IMR-90 (cell line): ENCODE data around the gene PNPLA1. TPM values are rescaled to one million over a fixed set of nuclear protein-coding genes. Genes with fewer than 3 reads are reported as not detected.

Experiments used
- ATAC-seq: fragments of 200-7000 bp; cut with Tn5 transposase; 2 replicates; pipeline ENCODE4 v1.9.1; 2020; ENCODE audit warnings: low read depth, mild to moderate bottlenecking, moderate library complexity
- BruUV-seq: library from RNA; stranded (reverse); fragments of 400-500 nt; replicated peaks from 2 replicates; lab custom pipeline; 2021; lab: Mats Ljungman, UMichigan
- CTCF ChIA-PET: fragments of 300-600 bp; formaldehyde crosslinking; extraction: SDS; loops from one replicate; lab custom pipeline; 2021; ENCODE audit warnings: antibody characterized with exemption; lab: Yijun Ruan, JAX
- POLR2A ChIA-PET: fragments of 300-600 bp; sonication (Branson Sonifier 250); formaldehyde crosslinking; loops from one replicate; lab custom pipeline; 2022; ENCODE audit warnings: antibody characterized with exemption; ENCODE audit not compliant: unreplicated experiment; lab: Charles Lee
- DNase-seq: peaks from one replicate; pipeline ENCODE4 v3.0.0; 2013
- H2AFZ ChIP-seq: replicated peaks from 2 replicates; pipeline ENCODE3; 2013; ENCODE audit warnings: low read length, mild to moderate bottlenecking; ENCODE audit not compliant: poor library complexity
- H2AK5ac ChIP-seq: 2 replicates; pipeline ENCODE4 v1.6.1; 2013; ENCODE audit warnings: low read depth, low read length, inconsistent platforms
- H2AK9ac ChIP-seq: replicated peaks from 2 replicates; pipeline ENCODE3; 2013; ENCODE audit warnings: mild to moderate bottlenecking, low read depth, low read length, moderate library complexity; ENCODE audit not compliant: poor library complexity
- H2BK120ac ChIP-seq: 2 replicates; pipeline ENCODE4 v1.6.1; 2013; ENCODE audit warnings: low read depth, low read length, inconsistent platforms
- H2BK15ac ChIP-seq: 3 replicates; pipeline ENCODE4 v1.6.1; 2013; ENCODE audit warnings: low read depth, low read length, inconsistent platforms
- H2BK20ac ChIP-seq: 2 replicates; pipeline ENCODE4 v1.6.1; 2013; ENCODE audit warnings: low read depth, mild to moderate bottlenecking, inconsistent platforms, low read length, moderate library complexity
- H2BK5ac ChIP-seq: 2 replicates; pipeline ENCODE4 v1.6.1; 2013; ENCODE audit warnings: mild to moderate bottlenecking, low read depth, low read length, inconsistent platforms; ENCODE audit not compliant: poor library complexity, severe bottlenecking
- H3K14ac ChIP-seq: replicated peaks from 2 replicates; pipeline ENCODE4 v1.6.1; 2013; ENCODE audit warnings: low read depth, low read length, inconsistent platforms
- H3K18ac ChIP-seq: 2 replicates; pipeline ENCODE4 v1.6.1; 2013; ENCODE audit warnings: low read depth, low read length, control low read depth
- H3K23ac ChIP-seq: 2 replicates; pipeline ENCODE4 v1.6.1; 2013; ENCODE audit warnings: low read depth, low read length, inconsistent platforms
- H3K27ac ChIP-seq: 2 replicates; pipeline ENCODE4 v1.5.1; 2013; ENCODE audit warnings: mild to moderate bottlenecking, control low read depth, low read length; ENCODE audit not compliant: insufficient read depth
- H3K27me3 ChIP-seq: 2 replicates; pipeline ENCODE4 v1.6.1; 2013; ENCODE audit warnings: low read length; ENCODE audit not compliant: control insufficient read depth, insufficient read depth
- H3K36me3 ChIP-seq: 2 replicates; pipeline ENCODE4 v1.6.1; 2013; ENCODE audit warnings: low read length, mixed read lengths; ENCODE audit not compliant: control insufficient read depth, insufficient read depth
- H3K4ac ChIP-seq: 2 replicates; pipeline ENCODE4 v1.6.1; 2013; ENCODE audit warnings: low read depth, low read length, inconsistent platforms
- H3K4me1 ChIP-seq: 2 replicates; pipeline ENCODE4 v1.6.1; 2013; ENCODE audit warnings: low read length, mixed read lengths; ENCODE audit not compliant: control insufficient read depth, insufficient read depth
- H3K4me2 ChIP-seq: 2 replicates; pipeline ENCODE4 v1.6.1; 2013; ENCODE audit warnings: low read depth, mild to moderate bottlenecking, control low read depth, low read length, moderate library complexity
- H3K4me3 ChIP-seq: 2 replicates; pipeline ENCODE4 v1.5.1; 2013; ENCODE audit warnings: low read depth, mild to moderate bottlenecking, control low read depth, low read length, moderate library complexity; ENCODE audit not compliant: insufficient read depth
- H3K56ac ChIP-seq: 2 replicates; pipeline ENCODE4 v1.6.1; 2013; ENCODE audit warnings: low read length, inconsistent platforms; ENCODE audit not compliant: insufficient read depth; ENCODE audit errors: extremely low read depth
- H3K79me1 ChIP-seq, 2 experiments: 2 replicates each; pipeline ENCODE4 v1.6.1; 2013; ENCODE audit warnings: low read length in 2 of 2, inconsistent platforms in 1 of 2, low read depth in 1 of 2
- H3K9ac ChIP-seq: 2 replicates; pipeline ENCODE4 v1.6.1; 2013; ENCODE audit warnings: low read depth, low read length, control low read depth
- H3K9me1 ChIP-seq: 2 replicates; pipeline ENCODE4 v1.6.1; 2013; ENCODE audit warnings: low read length, inconsistent platforms; ENCODE audit not compliant: insufficient read depth
- H3K9me3 ChIP-seq: 2 replicates; pipeline ENCODE4 v1.6.1; 2013; ENCODE audit warnings: low read length; ENCODE audit not compliant: control insufficient read depth, insufficient read depth
- H4K20me1 ChIP-seq: 2 replicates; pipeline ENCODE4 v1.6.1; 2013; ENCODE audit warnings: low read length, inconsistent platforms; ENCODE audit not compliant: insufficient read depth
- H4K5ac ChIP-seq: 2 replicates; pipeline ENCODE4 v1.6.1; 2013; ENCODE audit warnings: mild to moderate bottlenecking, low read depth, low read length, control low read depth
- H4K8ac ChIP-seq, 2 experiments: 2 replicates each; pipeline ENCODE4 v1.6.1; 2013; ENCODE audit warnings: low read depth in 2 of 2, low read length in 2 of 2, control low read depth in 1 of 2, inconsistent platforms in 1 of 2
- H4K91ac ChIP-seq: 2 replicates; pipeline ENCODE4 v1.6.1; 2013; ENCODE audit warnings: low read depth, low read length, inconsistent platforms; ENCODE audit not compliant: insufficient read depth
- CEBPB ChIP-seq: IDR thresholded peaks from 2 replicates; pipeline ENCODE4 v1.6.1; 2012; ENCODE audit warnings: low read depth, low read length, improper control_type of control experiment
- MAZ ChIP-seq: IDR thresholded peaks from 2 replicates; pipeline ENCODE4 v1.6.1; 2012; ENCODE audit warnings: low read depth, mild to moderate bottlenecking, low read length, improper control_type of control experiment, moderate library complexity, borderline replicate concordance
- MXI1 ChIP-seq: IDR thresholded peaks from 2 replicates; pipeline ENCODE4 v1.6.1; 2012; ENCODE audit warnings: low read depth, mild to moderate bottlenecking, low read length, moderate library complexity, borderline replicate concordance
- WGBS, 2 experiments: methylation state at CpG; one replicate each; pipeline versions ENCODE4 v1.1.5 to v1.1.7; 2013; ENCODE audit warnings: missing lambda C conversion rate in 2 of 2; ENCODE audit not compliant: insufficient read length in 1 of 2; ENCODE audit errors: extremely low coverage in 2 of 2; 5-methylcytosine and 5-hydroxymethylcytosine counted together
- dilution Hi-C: fragments of 300-500 bp; cut with HindIII; formaldehyde crosslinking; loops from one replicate; pipeline ENCODE4 v1.14.3; 2018; ENCODE audit warnings: low sequenced_read_pairs; ENCODE audit not compliant: unreplicated experiment
- in situ Hi-C: fragments of 300-500 bp; cut with MboI; formaldehyde crosslinking; loops from 3 replicates; pipeline ENCODE4 v1.14.3; 2019; ENCODE audit warnings: low sequenced_read_pairs, inconsistent platforms, mixed read lengths
- intact Hi-C: fragments of 100-400 bp; cut with micrococcal nuclease; formaldehyde crosslinking; loops from 2 replicates; pipeline ENCODE4 v1.10.0; 2022
- polyA plus RNA-seq, 3 experiments: library from polyadenylated mRNA; depleted of rRNA; stranded (reverse); fragments of >200 nt; gene quantifications; 2 replicates each; pipeline ENCODE4 v1.2.3, GENCODE V29; 2012; ENCODE audit warnings: low replicate concordance in 1 of 3
- total RNA-seq: library from RNA; depleted of rRNA; stranded (reverse); fragments of >200 nt; gene quantifications from 2 replicates; pipeline ENCODE4 v1.2.3, GENCODE V29; 2012
- TF ChIP-seq, protein P1 (sequence below): fragments of 150-350 bp; IDR thresholded peaks from 2 replicates; pipeline ENCODE4 v1.6.1; 2017; ENCODE audit warnings: mild to moderate bottlenecking, antibody characterized with exemption, low read length, low read depth

Gene PNPLA1
- total and polyA plus RNA-seq, 2 of the 4 experiments (the other 2 are of a cell fraction): not detected

DNA sequence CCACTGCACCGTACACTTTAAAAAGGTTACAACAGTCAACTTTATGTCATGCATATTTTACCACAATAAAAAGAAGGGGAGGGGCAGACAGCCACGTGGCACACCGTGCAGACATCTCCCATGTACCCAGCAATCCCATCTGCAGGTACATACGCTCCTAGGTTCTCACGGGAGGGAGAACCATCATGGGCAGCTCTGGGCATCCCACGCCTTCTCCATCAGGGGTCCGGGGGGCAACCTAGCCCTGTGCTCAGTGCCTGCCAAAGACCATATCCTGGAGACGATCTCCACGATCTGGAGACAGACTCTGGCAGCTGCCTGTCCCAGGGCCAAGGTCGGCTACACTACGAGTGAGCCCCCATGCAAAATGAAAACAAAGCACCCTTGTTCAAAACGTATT is 69.3 kb downstream of the PNPLA1 start:
- Histone ChIP-seq H3K36me3 (no peaks in the 10 kb centered on the region), H3K9me1 (peaks cover 6% of the 10 kb centered on the region; the same call in 1 of the 2 replicates), H2BK5ac (no peak overlapping the region), H2BK120ac (no peak overlapping the region), H3K9me3 (no peaks in the 10 kb centered on the region; the same call in 1 of the 2 replicates), H2AK5ac (no peak overlapping the region), H3K4ac (no peak overlapping the region), H4K5ac (no peak overlapping the region), H3K9ac (no peak overlapping the region), H3K18ac (no peak overlapping the region), H3K4me3 (no peak overlapping the region), H3K4me2 (no peak overlapping the region), H3K27me3 (peaks cover 67% of the 10 kb centered on the region), H2AK9ac (no peak overlapping the region), H3K14ac (no peak overlapping the region), H4K8ac (no peak overlapping the region), H4K91ac (no peak overlapping the region), H3K56ac (no peak overlapping the region), H2BK15ac (no peak overlapping the region), H4K20me1 (no peaks in the 10 kb centered on the region), H3K27ac (no peak overlapping the region), H2AFZ (no peak overlapping the region), H3K79me1 (no peaks in the 10 kb centered on the region), H2BK20ac (no peak overlapping the region), H3K4me1 (no peaks in the 10 kb centered on the region), H3K23ac (no peak overlapping the region)
- no TSS peak for BruUV-seq
- intact Hi-C loops (no loop called here), in situ Hi-C loops (no loop called here), dilution Hi-C loops (no loop called here)
- ChIA-PET CTCF (interaction anchor here (0.6 kb wide), 1 partner anchor 69 kb away, joined by 3 read pairs; the partner anchor contains the start of gene PNPLA1), POLR2A (no interaction called here)
- TF ChIP-seq MXI1 (no peak), CEBPB (no peak), MAZ (no peak)
- TF ChIP-seq, protein P1, sequence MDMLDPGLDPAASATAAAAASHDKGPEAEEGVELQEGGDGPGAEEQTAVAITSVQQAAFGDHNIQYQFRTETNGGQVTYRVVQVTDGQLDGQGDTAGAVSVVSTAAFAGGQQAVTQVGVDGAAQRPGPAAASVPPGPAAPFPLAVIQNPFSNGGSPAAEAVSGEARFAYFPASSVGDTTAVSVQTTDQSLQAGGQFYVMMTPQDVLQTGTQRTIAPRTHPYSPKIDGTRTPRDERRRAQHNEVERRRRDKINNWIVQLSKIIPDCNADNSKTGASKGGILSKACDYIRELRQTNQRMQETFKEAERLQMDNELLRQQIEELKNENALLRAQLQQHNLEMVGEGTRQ: no peak
- ATAC-seq (no peak), DNase-seq (no peak)
- 76% methylated on average over 3 of the region's 12 CpGs; no CpG with 5 or more reads in 1 of the 2 experiments for WGBS, 2 experiments
